ENCODE data around the gene UGT2B17. TPM values are rescaled to one million over a fixed set of nuclear protein-coding genes. Genes with fewer than 3 reads are reported as not detected.
"Not testable (repeated sequence)": the region's sequence is repeated elsewhere in the genome, so short reads cannot be mapped to it uniquely, and the experiment has no call there.

UGT2B17 gene
- 9.8 TPM for total RNA-seq

- ATAC-seq (no peak), DNase-seq (ENCODE audit: low spot score) (no peak)
These were observed at the start of gene UGT2B17 for GRCh38 chr4:68576272-68577125. Gene UGT2B17 (minus strand): TSS chr4:68576322. CDS start chr4:68568484, 7,838 bp downstream.

DNA sequence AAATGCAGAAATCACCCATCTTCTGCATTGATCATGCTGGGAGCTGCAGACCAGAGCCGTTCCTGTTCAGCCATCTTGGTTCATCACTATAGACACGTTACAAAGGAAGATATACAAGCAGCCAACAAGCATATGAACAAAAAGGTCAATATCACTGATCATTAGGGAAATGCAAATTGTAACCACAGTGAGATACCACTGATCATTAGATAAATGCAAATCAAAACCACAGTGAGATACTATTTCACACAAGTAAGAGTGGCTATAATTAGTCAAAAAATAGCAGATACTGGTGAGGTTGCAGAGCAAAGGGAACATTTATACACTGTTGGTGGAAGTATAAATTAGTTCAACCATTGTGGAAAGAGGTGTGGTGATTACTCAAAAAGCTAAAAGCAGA, 46.6 kb upstream of the UGT2B17 start:
- not testable (repeated sequence) for DNase-seq (ENCODE audit: low spot score); ATAC-seq

DNA sequence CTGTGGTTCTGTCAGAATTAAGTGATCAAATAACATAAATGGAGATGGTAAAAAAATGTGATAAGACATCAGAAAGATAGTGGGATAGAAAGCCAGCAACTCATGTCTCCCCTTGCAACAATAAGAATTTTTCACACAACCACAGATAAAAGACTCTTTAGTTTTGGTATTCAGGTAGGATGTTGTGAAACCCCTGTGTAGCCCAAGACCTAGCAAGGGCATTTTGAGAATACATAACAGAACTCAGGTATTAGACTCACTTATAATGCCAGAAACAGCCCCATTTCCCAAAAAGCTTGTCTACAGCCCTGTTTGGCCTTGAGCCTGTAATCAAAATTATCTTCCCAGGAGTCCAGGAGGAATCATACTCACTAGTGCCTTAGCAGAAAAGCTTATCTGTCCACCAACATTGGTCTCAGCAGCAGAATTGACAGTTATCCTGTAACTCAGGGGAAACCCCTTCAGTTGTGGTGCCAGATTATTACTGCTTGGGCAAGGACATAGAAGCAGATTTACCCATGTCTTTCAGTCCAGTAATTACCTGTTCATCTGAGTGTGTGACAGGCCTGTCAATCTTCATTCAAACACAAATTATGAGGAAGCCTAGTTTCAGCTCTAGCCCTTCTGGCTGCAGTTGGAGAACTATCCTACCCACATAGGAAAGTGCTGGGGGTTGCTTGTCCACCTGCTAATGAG, 41.0 kb upstream of the UGT2B17 start:
- ATAC-seq (no peak), DNase-seq (ENCODE audit: low spot score) (no peak)

DNA sequence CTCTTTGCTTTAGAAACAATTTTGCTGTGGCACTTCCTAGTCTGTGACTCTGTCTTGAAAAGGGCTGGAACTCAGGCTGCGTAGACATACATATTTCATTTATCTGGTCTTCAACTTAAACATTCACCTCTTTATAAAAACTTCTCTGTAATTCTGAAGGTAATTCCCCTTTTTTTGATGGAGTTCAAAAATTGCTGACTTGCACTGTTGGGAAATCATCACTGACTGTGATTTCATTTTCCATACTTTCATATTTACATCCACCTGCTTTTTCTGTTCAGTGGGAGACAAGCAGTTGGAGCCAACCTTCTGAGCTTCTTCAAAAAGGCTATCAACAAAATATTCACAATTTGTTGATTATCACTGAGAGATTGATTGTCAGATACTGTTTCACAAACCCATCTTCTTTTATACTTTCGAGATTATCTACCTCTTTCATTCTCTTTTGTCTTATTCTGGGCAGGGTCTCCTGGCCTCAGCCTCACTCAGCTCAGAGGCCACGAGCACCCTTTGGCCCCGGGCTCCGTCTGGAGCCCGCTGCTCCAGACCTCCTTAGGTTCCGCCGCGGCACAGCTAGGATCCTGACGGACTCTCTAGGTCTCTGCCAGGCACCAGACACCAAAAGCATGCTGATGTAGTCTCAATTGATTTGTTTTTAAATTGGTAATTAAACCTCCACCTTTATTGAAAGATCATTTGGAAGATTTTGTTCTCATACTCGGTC, 39.7 kb upstream of the UGT2B17 start:
- DNase-seq (ENCODE audit: low spot score) (no peak), ATAC-seq (no peak)

DNA sequence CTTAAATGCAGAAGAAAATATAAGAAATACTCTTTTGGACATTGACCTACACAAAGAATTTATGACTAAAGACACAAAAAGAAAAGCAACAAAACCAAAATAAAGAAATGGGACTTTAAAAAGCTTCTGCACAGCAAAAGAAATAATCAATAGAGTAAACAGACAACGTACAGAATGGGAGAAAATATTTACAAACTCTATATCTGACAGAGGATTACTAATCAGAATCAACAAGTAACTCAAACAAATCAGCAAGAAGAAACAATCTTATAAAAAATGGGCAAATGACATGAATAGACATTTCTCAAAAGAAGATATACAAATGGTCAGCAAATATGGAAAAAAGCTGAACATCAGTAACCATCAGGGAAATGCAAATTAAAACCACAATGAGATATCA, 37.6 kb upstream of the UGT2B17 start:
- no peak for DNase-seq (ENCODE audit: low spot score)
- ATAC-seq: no peak

DNA sequence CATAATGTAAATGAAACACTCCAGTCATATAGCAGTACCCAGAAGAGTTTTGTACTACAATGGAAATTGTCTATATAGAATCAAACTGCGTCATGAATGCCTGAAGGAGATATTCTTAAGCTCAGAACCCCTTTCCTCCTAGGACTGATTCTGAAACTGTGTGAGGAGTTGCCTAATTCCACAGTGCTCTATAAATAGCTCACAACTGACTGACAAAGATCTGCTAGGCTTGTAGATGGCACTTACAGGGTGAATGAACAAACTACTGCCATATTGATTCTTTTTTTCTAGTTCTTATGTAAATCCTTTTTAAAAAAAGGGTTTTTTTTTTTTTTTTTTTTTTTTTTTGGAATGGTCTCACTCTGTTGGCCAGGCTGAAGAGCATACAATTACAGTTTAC, 30.1 kb upstream of the UGT2B17 start:
- no peak for ATAC-seq
- DNase-seq (ENCODE audit: low spot score): no peak

- DNase-seq (ENCODE audit: low spot score) (no peak), ATAC-seq (no peak)
These were observed 23.0 kb upstream of the UGT2B17 start for GRCh38 chr4:68599150-68599549.

- DNase-seq (ENCODE audit: low spot score) (peak; percentile 48), ATAC-seq (peak; percentile 90)
These were observed 21.4 kb upstream of the UGT2B17 start for GRCh38 chr4:68597482-68597881.

DNA sequence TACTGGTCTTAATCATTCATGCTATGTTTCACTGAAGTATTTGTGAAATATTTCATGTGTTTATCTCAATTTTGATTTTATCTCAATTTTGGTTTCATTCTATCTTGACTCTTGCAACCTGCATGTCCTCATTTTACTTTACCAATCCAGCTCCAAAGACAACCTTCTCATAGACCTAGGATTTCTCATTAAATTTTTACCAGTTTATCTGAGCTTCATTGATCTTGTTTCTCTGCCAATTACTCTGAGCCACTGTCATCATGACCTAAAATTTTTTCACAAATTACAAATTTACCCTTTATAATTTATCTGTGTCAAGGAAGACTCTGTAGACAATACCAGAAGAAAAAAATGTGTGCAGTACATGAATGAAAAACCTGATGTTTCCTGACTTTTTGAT, 18.6 kb upstream of the UGT2B17 start:
- DNase-seq (ENCODE audit: low spot score) (no peak), ATAC-seq (peak; percentile 73)

DNA sequence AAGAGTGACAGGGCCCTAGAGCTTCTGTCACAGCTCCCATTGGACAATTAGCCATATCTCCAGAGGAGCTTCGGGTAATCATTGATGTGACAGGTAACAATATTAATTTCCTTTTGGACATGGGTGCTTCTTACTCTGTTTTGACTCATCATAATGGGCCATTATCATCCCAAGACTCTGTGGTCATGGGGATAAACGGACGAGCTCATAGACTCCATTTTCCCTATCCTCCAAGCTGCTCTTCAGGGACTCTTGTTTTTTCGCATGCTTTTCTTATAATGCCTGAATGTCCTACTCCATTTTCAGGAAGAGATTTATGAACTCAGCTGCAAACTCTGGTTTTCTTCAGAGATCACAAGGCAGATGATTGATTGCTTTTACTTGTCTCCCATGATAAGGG, 17.0 kb upstream of the UGT2B17 start:
- ATAC-seq (no peak), DNase-seq (ENCODE audit: low spot score) (no peak)

GRCh38 chr4:68592673-68593072, 16.6 kb upstream of the UGT2B17 start:
- no peak for DNase-seq (ENCODE audit: low spot score)
- no peak for ATAC-seq

DNA sequence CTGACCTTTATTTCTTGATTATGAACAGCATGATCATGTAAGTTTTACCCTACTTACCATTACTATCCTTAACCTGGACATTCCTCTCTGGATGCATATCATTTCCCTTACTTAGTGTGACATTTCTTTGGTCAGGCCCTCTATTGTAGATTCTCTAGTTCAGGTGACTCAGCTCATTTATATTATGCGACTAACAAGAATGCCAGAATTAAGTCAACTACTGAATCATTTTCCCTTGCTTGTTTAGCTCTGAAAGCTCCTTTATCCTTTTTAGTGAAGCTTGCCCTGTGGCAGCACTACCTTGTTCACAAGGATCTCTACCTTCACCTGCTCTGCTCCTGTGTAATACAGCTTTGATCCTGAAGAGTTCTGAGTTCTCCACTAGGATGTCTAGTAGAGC, 15.1 kb upstream of the UGT2B17 start:
- ATAC-seq (no peak), DNase-seq (ENCODE audit: low spot score) (no peak)

DNA sequence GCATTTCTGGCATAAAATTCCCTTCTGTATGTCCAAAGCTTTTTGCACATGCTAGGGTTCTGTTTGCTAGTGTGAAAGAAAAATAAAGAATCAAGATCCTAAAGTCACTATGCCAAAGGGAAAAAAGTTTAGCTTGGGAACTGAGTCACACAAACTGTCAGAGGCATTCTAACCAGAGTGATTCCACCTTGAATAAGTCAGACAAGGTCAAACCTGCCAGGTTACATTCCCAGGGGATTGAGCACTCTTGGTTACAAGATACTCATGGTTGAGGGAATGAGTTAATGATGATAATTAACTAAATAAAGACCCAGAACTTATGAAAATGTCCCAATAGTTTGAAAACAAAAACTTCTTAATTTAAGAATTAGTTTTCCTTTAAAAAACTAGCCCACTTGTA, 13.7 kb upstream of the UGT2B17 start:
- DNase-seq (ENCODE audit: low spot score) (no peak), ATAC-seq (no peak)

- DNase-seq (ENCODE audit: low spot score): peak; percentile 61
These were observed 6.2 kb upstream of the UGT2B17 start for GRCh38 chr4:68582339-68582717.

DNA sequence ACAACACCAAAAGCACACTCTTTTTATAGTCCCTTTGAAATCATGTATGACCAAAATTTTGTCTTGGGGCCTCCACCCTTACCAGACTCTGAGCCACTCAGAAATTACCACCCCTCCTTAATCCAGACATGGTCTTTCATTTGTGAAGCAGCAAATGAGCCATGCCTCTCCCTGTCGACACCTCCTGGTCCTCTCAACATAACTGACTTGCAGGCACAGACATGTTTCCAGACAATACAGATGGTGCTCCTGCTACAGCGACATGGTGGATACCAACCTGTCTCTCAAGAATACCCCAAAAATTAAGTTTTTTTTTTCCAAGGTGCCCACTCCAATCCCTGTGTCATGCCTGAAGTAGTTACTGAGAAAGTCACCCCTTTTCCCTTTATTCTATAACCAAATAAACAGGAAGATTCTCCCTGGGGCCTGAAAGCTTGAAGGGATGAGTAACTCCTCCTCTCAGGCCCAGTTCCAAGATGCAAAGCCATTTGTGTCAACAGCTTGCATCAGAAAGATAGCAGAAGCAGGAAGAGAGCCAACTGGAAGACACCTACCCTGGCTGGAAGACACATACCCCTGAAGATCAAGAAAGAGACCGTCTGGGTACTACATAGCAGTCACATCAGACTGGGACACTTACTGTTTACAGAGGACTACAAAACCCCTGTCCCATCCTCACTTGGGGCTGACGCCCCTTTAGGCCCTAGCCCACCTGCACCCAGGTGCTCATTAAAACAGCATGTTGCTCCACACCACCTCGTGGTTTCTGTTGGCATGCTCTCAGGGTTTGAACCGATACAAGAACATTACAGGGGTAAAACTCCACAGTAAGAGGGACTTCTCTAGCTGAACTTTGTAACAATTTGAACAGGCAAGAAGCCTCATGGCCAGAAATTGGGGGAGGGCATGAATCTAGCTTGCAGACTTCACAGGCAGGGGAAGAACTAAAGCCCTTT, 5.5 kb upstream of the UGT2B17 start:
- ATAC-seq: peak; percentile 86

More at GRCh38 chr4:68582339-68582717, 6.2 kb upstream of the UGT2B17 start:
- ATAC-seq: peak; percentile 84

DNA sequence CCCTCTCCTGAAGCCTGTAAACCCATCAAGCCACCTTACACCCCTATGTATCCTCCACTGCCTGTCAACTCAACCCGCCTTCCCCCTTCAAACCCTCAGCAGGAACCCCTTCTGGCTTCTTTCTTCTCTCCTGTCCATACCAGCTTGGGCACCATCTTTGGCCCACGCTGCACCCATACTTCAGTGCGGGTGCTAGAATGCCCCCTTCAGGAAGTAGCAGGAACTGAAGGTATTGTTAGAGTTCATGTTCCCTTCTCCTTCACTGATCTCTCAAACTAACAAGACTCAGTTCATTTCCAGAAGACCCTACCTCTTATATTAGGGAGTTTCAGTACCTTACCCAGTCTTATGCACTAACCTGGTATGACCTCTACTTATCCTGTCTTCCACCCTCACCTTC, 1.5 kb upstream of the UGT2B17 start:
- DNase-seq (ENCODE audit: low spot score) (no peak), ATAC-seq (no peak)

More for the DNA sequence above, 5.5 kb upstream of the UGT2B17 start:
- peak; percentile 77 for DNase-seq (ENCODE audit: low spot score)

DNA sequence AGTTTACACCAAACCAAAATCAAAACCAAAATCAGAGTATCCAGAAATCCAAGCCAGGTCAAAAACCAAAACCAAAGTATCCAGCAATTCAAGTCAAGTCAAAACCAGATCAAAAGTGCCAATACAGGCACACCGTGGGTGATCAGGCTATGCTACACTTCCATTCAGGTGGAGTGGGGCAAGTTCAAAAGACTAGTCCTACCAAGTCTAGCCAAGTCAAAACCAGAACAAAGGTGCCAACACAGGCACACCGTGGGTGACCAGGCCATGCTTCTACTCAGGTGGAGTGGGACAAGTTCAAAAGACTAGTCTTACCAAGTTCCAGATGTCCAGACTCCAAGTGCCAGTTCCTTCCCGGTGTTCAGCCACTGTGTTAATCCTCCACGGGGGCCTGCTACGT, 486 bp downstream of the UGT2B17 start:
- ATAC-seq: not testable (repeated sequence)

GRCh38 chr4:68575081-68575480, 1.0 kb downstream of the UGT2B17 start:
- no peak for ATAC-seq
- no peak for DNase-seq (ENCODE audit: low spot score)

More for the DNA sequence above, 486 bp downstream of the UGT2B17 start:
- DNase-seq (ENCODE audit: low spot score): not testable (repeated sequence)

- no peak for ATAC-seq
- no peak for DNase-seq (ENCODE audit: low spot score)
These were observed 3.4 kb downstream of the UGT2B17 start for GRCh38 chr4:68572653-68573170.

DNA sequence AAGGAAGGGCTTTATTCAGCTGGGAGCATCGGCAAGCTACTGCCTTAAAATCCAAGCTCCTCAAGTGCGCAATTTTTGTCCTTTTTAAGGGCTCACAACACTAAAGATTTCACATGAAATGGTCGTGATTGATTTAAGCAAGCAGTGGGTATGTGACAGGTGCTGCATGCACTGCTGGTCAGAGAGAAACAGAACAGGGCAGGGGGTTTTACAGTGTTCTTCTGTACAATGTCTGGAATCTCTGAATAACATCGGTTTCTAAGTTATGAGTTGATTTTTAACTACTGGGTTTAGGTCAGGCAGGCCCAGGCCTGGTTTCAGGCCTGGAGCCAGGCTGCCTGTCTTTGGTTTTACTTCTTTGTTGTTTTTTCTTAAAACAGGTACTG, 6.0 kb downstream of the UGT2B17 start:
- DNase-seq (ENCODE audit: low spot score): no peak
- ATAC-seq: no peak

All from left lobe of liver (tissue), 2 donors.